Sciatic nerve (tissue), 2 donors: ENCODE data around the gene PHETA2. TPM values are rescaled to one million over a fixed set of nuclear protein-coding genes. Genes with fewer than 3 reads are reported as not detected.

Experiments used
- ATAC-seq: fragments of 200-7000 bp; cut with Tn5 transposase; one replicate; pipeline ENCODE4 v1.9.1; 2020; ENCODE audit warnings: mild to moderate bottlenecking, moderate library complexity
- DNase-seq: peaks from one replicate; pipeline ENCODE4 v3.0.0-alpha.2; 2020; ENCODE audit warnings: low spot score
- intact Hi-C: fragments of 100-400 bp; cut with DNase I; formaldehyde crosslinking; loops from one replicate; pipeline ENCODE4 v1.14.2; 2022
- total RNA-seq: library from RNA; stranded (reverse); fragmentation: NEBNext Ultra II Directional; extraction: Animal tissue kit (Norgen Biotek cat#: 25700); gene quantifications from one replicate; pipeline ENCODE4 v1.2.1, GENCODE V29; 2021
- donor health status: DM: no; HTN: no; CAD: no.
- donor health status: DM: no; HTN: no; CAD: no.

The PHETA2 gene, protein sequence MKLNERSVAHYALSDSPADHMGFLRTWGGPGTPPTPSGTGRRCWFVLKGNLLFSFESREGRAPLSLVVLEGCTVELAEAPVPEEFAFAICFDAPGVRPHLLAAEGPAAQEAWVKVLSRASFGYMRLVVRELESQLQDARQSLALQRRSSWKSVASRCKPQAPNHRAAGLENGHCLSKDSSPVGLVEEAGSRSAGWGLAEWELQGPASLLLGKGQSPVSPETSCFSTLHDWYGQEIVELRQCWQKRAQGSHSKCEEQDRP
- 12.8 TPM for total RNA-seq

GRCh38 chr22:42074132-42074811 lies at the start of gene PHETA2:
PHETA2 (plus strand) TSS chr22:42074248; CDS start chr22:42077294, 3,046 bp downstream.
- intact Hi-C loops = no loop called here
- peak; percentile 78 for DNase-seq
- ATAC-seq = peak; percentile 1

DNA sequence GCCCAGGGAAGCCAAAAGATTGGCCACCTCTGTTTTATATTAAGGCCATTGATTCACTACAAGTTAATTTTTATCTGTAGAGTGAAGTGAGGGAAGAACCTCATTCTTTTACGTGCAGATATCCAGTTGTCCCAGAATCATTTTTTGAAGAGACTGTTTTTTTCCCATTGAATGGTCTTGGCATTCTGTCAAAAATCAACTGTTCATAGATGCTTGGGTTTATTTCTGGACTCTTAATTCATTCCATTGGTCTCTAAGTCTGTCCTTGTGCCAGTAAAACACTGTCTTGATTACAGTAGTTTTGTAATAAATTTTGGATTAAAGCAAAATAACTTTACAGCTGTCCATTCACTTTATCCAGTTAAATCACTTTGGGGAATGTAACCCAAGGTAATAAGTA lies 48.6 kb upstream of the PHETA2 start:
- intact Hi-C loops = no loop called here
- ATAC-seq (no peak), DNase-seq (no peak)

DNA sequence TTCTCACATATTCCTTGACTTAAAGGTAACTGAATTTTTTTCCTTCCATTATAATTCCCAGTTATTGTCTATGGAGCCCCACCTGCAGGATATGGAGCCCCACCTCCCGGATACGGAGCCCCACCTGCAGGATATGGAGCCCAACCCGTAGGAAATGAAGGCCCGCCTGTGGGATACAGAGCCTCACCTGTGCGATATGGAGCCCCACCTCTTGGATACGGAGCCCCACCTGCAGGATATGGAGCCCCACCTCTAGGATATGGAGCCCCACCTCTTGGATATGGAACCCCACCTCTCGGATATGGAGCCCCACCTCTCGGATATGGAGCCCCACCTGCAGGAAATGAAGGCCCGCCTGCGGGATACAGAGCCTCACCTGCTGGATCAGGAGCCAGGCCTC lies 47.3 kb upstream of the PHETA2 start:
- no peak for ATAC-seq
- intact Hi-C loops = no loop called here
- DNase-seq = no peak

DNA sequence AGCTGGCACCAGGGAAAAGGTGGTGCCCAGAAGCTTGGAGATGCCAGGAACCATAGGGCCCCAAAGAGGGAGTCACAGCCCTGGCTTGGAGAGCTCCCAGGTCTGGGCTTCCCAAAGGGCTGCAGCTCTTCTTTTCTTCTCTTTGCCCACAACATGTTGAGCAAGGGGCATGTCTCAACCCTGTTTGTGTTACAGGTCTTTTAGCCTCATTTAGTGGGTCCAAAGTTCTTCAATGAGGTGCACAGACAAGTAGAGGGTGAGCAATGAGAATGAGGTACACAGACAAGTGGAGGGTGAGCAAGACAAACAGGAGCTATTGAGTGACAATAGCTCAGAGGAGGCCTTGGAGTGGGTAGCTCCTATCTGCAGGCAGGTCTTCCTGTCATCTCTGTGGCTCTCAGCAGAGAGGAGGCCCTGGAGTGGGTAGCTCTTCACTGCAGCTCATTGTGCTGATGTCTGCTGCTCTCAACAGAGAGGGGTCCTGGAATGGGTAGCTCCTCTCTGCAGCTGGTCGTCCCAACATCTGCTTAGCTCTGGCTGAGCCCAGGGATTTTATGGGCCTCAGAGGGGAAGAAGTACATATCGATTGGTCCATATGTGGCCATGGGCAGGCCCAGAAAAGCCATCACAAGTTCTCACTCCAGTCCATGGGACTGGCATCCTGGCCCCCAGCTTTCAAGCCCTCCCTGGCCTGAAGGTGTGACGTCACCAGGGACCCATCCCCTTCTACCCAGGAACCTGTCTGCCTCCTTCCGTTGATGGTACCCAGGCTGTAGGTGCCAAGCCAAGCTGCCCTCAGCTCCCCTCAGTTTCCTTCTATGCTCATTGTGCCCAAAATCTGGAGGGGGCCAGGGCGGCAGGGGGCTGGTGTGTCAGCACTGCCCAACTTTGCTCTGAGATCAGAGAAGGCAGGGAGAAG lies 40.5 kb upstream of the PHETA2 start:
- ATAC-seq = no peak
- no peak for DNase-seq
- intact Hi-C loops = no loop called here

DNA sequence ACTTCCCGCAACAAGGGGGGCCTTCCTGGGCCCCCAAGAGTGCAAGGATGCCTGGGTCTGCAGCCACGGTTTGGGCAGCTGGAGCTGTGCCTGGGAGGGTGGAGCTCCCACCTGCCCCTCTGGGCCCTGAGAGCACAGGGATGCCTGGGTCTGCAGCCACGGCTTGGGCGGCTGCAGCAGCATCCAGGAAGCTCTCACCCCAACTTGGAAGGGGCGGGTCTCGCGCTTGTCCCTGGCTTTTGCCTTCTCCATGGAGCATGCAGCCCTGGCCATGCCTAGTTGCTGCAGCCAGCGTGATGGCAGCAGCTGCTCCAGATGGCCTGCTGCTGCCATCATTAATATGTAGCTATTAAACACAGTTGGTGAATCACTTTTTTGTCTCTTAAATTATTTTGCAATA lies 38.8 kb upstream of the PHETA2 start:
- DNase-seq = no peak
- intact Hi-C loops = no loop called here
- no peak for ATAC-seq

GRCh38 chr22:42039271-42039670 lies 34.8 kb upstream of the PHETA2 start:
- no peak for DNase-seq
- ATAC-seq = no peak
- intact Hi-C loops = no loop called here

GRCh38 chr22:42041784-42042183 lies 32.3 kb upstream of the PHETA2 start:
- ATAC-seq (no peak), DNase-seq (no peak)
- intact Hi-C loops = no loop called here

DNA sequence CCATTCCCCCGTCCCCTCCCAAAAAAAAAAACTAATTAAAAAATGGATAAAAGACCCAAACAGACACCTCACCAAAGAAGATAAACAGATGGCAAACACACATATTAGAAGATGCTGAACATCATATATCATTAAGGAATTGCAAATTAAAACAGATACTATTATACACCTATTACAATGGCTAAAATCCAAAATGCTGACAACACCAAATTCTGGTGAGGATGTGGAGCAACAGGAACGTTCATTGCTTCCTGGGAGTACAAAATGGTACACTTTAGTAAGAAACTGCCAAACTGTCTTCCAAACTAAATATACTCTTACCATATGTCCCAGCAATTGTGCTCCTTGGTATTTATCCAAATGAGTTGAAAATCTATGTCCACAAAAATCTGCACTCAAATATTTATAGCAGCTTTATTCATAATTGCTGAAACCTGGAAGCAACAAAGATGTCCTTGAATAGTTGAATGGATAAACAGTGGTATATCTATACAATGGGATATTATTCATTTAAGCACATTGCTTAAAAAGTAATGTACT lies 23.3 kb upstream of the PHETA2 start:
- DNase-seq = no peak
- intact Hi-C loops = no loop called here
- ATAC-seq = no peak

GRCh38 chr22:42052765-42053164 lies 21.3 kb upstream of the PHETA2 start:
- intact Hi-C loops = no loop called here
- DNase-seq = no peak

GRCh38 chr22:42056757-42057511 lies 17.1 kb upstream of the PHETA2 start:
- ATAC-seq (no peak), DNase-seq (no peak)
- intact Hi-C loops = no loop called here

More at GRCh38 chr22:42052765-42053164, 21.3 kb upstream of the PHETA2 start:
- no peak for ATAC-seq

DNA sequence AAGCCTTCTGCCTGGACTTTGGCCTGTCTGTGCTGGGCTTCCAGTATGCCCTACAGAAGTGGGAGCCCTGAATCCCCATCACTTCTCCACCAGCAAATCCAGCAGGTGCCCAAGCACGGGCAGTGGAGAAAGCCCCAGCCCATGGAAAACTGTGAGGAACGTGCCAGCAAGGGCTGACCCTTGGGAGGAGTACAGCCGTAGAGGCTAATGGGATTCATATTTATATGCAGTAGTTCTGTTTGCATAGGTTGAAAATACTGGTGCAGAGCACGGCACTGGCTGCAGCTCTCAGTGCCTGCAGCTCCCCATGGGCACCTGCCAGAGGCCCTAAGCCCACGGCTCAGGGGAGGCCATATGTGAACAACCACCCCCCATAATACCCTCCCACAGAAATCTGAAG lies 13.6 kb upstream of the PHETA2 start:
- DNase-seq = peak; percentile 40
- intact Hi-C loops = loop anchor here (10.0 kb wide), 1 partner anchor 86 kb away; no protein-coding TSS in a partner anchor
- ATAC-seq = no peak

GRCh38 chr22:42061041-42061440 lies 13.0 kb upstream of the PHETA2 start:
- ATAC-seq = no peak
- peak; percentile 36 for DNase-seq
- intact Hi-C loops = loop anchor here (10.0 kb wide), 1 partner anchor 86 kb away; no protein-coding TSS in a partner anchor

GRCh38 chr22:42062506-42063170 lies 11.4 kb upstream of the PHETA2 start:
- ATAC-seq = no peak
- intact Hi-C loops = loop anchor here (10.0 kb wide), 1 partner anchor 88 kb away; no protein-coding TSS in a partner anchor
- peak; percentile 38 for DNase-seq

DNA sequence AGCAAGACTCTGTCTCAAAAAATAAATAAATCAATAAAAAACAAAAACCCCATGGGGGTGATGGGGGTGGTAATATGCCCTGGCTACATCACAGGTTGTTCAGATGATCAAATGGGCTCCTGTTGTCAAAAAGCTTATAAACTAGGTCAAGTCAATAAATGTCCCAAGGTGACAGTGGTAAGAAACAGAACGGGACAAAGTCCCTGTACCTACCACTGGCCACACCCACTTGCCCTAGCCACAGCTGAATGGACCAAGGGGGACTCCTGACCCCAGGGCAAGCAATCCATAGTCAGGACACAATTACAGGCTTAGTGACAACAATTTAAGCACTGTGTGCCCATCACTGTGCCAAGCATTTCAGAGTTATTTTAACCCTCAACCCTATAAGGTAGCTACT lies 9.4 kb upstream of the PHETA2 start:
- ATAC-seq = no peak
- peak; percentile 40 for DNase-seq
- intact Hi-C loops = loop anchor here (10.0 kb wide), 1 partner anchor 90 kb away; no protein-coding TSS in a partner anchor

- intact Hi-C loops = loop anchor here (10.0 kb wide), 1 partner anchor 91 kb away; no protein-coding TSS in a partner anchor
- DNase-seq = peak; percentile 39
- ATAC-seq = no peak
These were observed 8.5 kb upstream of the PHETA2 start for GRCh38 chr22:42065438-42066125.

GRCh38 chr22:42066126-42066761 lies 7.8 kb upstream of the PHETA2 start:
- intact Hi-C loops = loop anchor here (10.0 kb wide), 1 partner anchor 91 kb away; no protein-coding TSS in a partner anchor
- DNase-seq (peak; percentile 53), ATAC-seq (no peak)

DNA sequence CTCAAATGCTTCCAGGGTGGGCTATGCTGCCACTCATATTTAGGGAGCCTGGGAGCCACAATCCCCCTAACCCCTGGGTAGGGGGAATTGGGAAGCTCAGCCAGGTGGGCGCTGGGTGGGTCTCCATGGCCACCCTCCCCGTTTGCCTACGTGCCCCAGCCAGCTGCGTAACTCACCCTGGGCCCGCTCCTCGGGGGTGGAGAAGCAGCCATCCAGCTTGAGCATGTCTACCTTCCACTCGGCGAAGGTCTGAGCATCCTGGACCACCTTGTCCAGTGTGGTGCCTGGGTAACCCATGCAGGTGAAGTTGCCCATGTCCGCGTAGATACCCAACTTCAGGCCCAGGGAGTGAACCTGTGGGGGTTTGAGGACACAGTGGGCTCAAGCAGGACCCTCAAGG lies 7.1 kb upstream of the PHETA2 start:
- ATAC-seq (no peak), DNase-seq (peak; percentile 49)
- intact Hi-C loops = loop anchor here (10.0 kb wide), 1 partner anchor 92 kb away; no protein-coding TSS in a partner anchor
